ENCODE results near the gene PREX1.

PREX1 gene

DNA sequence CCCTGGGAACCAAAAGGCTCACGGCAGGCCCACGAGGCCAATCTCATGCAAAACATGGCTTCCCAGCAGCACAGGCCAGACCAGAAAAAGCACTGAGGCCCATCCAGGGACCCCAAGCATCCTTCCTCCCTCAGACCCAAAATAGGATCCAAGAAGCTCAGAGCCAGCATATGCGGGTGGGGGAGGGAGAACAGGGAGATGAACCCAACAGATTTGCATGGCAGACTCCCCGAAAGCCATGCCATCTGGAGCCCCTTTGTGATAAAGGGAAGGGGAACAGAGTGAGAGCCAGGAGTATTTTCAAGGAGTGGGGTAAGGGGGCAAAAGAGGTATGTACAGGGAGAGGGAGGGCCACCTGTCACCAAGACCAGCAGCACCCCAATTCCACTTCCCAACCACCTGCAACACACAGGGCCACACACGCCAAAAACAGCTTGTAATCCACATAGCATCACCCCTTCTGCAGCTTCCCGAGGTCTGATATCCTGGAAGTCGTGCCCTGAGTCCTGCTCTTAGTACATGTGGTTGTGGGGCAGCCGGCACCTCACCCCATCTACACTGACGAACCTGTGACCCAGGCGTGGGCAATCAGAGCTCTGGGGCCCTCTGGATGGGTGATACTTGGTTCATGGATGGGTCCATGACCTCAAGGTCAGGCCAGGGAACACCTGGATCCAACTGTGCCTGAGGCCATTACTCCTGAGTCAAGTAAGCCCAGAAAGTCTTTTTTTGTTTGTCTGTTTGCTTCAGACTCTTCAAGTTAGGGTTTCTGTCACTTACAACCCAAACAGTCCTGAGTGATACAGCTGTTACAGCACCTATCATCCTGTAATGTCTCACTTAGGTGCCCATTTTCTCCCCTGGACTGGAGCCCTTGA is 24.4 kb downstream of the PREX1 start:
- TF ChIP-seq, protein P1, sequence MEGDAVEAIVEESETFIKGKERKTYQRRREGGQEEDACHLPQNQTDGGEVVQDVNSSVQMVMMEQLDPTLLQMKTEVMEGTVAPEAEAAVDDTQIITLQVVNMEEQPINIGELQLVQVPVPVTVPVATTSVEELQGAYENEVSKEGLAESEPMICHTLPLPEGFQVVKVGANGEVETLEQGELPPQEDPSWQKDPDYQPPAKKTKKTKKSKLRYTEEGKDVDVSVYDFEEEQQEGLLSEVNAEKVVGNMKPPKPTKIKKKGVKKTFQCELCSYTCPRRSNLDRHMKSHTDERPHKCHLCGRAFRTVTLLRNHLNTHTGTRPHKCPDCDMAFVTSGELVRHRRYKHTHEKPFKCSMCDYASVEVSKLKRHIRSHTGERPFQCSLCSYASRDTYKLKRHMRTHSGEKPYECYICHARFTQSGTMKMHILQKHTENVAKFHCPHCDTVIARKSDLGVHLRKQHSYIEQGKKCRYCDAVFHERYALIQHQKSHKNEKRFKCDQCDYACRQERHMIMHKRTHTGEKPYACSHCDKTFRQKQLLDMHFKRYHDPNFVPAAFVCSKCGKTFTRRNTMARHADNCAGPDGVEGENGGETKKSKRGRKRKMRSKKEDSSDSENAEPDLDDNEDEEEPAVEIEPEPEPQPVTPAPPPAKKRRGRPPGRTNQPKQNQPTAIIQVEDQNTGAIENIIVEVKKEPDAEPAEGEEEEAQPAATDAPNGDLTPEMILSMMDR (IDR thresholded peaks at IDR 0.05; ENCODE audit: unreplicated experiment in 3 of 3): no peak
- Mint-ChIP-seq H3K9me3 (peaks cover 14% of the 10 kb centered on the region), H3K4me1 (no peaks in the 10 kb centered on the region), H3K4me3 (no peak overlapping the region), H3K36me3 (ENCODE audit: low read depth) (peaks cover 4% of the 10 kb centered on the region), H3K27ac (no peak overlapping the region), H3K27me3 (ENCODE audit: low read depth) (no peaks in the 10 kb centered on the region)

DNA sequence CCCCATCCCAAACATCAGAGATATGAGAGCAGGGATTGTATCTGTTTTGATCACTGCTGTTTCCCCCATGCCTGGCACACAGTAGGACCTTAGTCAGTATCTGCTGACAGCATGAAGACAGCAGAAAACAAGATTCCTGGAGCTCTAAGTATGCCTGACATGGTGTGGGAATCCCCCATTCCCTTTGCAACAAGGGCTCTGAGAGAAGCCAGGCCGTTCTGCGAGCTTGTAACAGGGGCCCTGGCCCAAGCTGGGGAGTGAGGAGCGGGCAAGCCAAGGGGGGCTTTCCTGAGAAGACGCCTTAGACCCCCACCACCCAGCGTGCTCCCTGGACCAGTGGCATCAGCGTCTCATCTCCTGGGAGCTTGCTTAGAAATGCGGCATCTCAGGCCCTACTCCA is 25.2 kb downstream of the PREX1 start:
- Mint-ChIP-seq H3K36me3 (ENCODE audit: low read depth) (peaks cover 4% of the 10 kb centered on the region), H3K27ac (no peak overlapping the region), H3K9me3 (peaks cover 14% of the 10 kb centered on the region), H3K27me3 (ENCODE audit: low read depth) (no peaks in the 10 kb centered on the region), H3K4me1 (peaks cover 7% of the 10 kb centered on the region), H3K4me3 (no peak overlapping the region)
- TF ChIP-seq, protein P1 (IDR thresholded peaks at IDR 0.05; ENCODE audit: unreplicated experiment in 3 of 3): no peak

DNA sequence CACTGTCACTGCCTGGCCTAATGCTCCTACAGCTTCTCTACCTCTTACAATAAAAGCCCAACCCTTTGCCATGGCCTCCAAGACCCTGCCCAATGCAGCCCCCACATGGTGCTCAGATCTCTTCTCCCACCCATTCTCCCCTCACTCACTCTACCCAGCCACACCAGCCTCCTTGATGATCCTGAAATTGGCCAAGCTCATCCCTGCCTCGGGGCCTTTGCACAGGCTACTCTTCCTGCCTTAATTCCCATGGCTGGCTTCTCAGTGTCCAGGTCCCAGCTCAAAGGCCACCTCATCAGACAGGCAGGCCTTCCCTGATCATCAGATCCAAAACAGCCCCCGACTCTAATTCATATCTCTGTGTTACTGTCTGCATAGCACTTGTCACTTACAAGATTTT is 25.6 kb downstream of the PREX1 start:
- H3K36me3 Mint-ChIP-seq (ENCODE audit: low read depth): peaks cover 2% of the 10 kb centered on the region
- no peak overlapping the region for H3K4me3 Mint-ChIP-seq
- TF ChIP-seq, protein P1 (IDR thresholded peaks at IDR 0.05; ENCODE audit: unreplicated experiment in 3 of 3): no peak
- H3K9me3 Mint-ChIP-seq: peaks cover 11% of the 10 kb centered on the region
- H3K27ac Mint-ChIP-seq: no peak overlapping the region
- H3K4me1 Mint-ChIP-seq: peaks cover 11% of the 10 kb centered on the region
- no peaks in the 10 kb centered on the region for H3K27me3 Mint-ChIP-seq (ENCODE audit: low read depth)

DNA sequence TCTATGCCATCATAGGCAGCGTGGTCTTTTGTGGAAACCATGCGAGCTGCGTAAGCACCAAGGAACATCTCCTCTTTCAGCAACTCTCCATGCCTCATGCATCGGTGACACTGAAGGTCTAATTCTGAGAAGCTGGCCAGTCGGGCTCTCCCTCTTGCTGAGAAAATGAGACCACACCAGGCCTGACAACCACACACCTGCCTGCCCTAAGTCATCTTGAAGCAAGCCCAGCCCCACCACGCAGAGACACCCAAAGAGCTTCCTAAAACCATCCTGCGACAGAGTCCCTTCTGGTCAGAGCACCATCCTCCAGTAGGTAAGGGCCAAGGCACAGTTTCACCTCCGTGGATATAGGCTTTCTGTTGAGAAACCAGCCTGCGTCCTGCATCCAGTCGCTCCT is 26.6 kb downstream of the PREX1 start:
- Mint-ChIP-seq H3K27me3 (ENCODE audit: low read depth) (no peaks in the 10 kb centered on the region), H3K27ac (no peak overlapping the region), H3K4me1 (peaks cover 11% of the 10 kb centered on the region), H3K9me3 (peaks cover 4% of the 10 kb centered on the region), H3K36me3 (ENCODE audit: low read depth) (no peaks in the 10 kb centered on the region), H3K4me3 (no peak overlapping the region)
- TF ChIP-seq, protein P1 (IDR thresholded peaks at IDR 0.05; ENCODE audit: unreplicated experiment in 3 of 3): no peak

DNA sequence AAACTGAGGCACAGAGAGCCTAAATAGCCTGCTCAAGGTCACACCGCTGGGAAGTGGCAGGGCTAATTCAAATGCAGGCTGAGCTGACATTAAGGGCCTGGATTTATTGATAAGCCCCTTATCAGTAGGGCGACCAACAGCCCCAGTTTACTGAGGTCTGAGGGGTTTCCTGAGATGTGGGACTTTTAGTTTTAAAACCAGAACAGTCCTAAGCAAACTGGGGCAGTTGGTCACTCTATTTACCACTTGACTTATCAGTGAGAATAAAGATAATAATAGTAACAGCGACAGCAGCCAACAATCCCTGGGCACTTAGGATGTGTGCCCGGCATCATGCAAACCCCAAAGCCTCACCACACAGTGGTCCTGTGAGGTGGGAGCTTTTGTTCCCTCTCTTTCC is 27.6 kb downstream of the PREX1 start:
- no peak overlapping the region for H3K4me3 Mint-ChIP-seq
- TF ChIP-seq, protein P1 (IDR thresholded peaks at IDR 0.05; ENCODE audit: unreplicated experiment in 3 of 3): no peak
- H3K9me3 Mint-ChIP-seq: peaks cover 4% of the 10 kb centered on the region
- peaks cover 17% of the 10 kb centered on the region for H3K4me1 Mint-ChIP-seq
- no peaks in the 10 kb centered on the region for H3K36me3 Mint-ChIP-seq (ENCODE audit: low read depth)
- no peak overlapping the region for H3K27ac Mint-ChIP-seq
- H3K27me3 Mint-ChIP-seq (ENCODE audit: low read depth): no peaks in the 10 kb centered on the region
